Activated CD8-positive, alpha-beta memory T cell treated with anti-CD3 and anti-CD28 coated beads for 4 hours (primary cell): Measurements from ENCODE around the gene KREMEN2.

Source experiments
- DNase-seq, 2 donors: peaks; one replicate each; pipeline ENCODE4 v3.0.0-alpha.2; 2020; ENCODE audit warnings: low read depth in 2 of 2

Gene KREMEN2

DNA sequence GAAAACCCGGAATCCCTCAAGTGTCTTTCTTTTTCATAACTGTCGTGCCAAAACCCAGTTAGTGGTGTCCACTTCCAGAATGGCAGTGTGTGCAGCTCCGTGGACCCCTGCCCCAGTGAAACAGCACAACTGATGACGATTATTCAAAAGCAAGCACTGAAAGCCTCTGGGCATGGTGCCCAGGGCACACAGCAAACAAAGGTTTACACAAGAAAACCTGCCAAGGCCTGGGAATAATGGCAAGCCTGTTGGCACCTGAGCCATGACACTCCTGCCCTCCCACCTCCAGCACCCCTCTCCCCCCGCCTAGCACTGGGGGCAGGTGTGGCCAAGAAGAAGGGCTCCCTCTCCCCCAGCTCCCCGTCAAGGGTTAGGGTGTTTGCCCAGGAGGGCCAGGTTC, 13.4 kb downstream of the KREMEN2 start:
- no peak for DNase-seq

DNA sequence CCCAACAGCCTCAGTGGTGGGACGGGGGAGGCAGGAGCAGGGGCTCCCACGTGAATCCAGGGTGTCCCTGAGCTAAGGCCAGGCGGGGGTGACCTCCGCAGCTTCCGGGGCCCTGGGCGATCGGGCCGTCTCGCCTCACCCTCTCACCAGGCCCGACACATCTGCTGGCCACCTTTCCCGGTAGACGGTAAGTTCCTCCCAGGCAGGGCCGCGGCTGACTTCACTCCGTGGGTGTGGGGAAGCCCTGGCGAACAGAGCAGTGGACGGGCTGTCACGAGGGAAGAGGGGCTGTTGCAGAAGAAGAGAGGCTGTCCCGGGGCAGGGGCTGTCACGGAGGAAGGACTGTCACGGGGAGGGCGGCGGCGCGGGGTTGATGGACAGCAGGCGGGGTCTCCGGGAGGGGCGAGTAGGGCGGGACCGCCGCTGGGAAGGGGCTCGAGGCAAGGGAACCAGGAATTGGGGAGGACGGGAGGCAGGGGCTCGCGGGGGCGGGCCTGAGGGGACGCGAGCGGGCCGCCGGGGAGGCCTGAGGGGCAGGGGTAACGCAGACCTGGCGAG, 15.7 kb downstream of the KREMEN2 start:
- DNase-seq: no peak

DNA sequence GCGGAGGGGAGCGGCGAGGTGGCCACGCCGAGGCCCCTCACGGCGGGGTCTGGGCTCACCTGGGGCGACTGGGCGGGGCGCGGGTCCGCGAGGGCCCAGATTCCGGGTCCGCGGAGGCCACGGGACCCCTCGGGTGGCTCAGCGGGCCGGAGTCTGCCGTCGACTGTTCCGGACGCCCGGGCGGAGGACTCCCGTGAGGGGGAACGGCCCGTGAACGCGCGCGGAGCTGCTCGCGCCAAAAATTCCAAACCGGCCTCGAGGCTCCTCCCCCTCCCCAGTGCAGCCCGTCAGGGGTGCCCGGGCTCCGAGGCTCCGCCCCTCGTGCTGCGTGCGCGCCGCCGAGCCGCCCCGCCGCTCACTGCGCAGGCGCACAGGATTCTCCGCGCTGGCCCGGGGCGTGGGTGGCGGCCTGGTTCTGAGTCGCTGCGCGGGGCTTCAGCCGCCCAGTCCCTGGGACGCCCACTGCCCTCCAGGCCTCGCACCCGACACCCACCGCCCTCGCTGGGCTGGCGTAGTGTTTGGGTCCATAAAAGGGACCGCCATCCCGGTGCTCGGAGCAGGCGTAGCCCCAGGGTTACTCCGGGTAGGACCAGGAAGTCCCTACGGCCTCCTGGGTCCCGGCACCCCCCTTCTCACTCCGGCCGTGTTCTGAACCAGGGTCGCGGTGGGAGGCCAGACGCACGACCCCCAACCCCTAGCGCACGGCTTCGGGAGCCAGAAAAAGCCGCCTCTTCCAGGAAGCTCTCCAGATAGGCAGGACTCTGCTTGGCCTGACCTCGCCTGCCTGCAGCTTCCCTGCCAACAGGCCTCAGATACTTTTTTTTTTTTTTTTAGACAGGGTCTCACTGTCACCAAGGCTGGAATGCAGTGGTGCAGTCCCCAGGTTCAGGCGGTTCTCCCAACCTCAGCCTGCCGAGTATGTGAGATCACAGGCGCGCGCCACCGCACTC, 16.4 kb downstream of the KREMEN2 start, which contains the start of gene PKMYT1:
Gene PKMYT1, minus strand, starts transcription at position 220 of the 950 bp plus-strand sequence. CDS start 789 bp downstream, outside the sequence.
- DNase-seq: peak; percentile 79 to 86

DNA sequence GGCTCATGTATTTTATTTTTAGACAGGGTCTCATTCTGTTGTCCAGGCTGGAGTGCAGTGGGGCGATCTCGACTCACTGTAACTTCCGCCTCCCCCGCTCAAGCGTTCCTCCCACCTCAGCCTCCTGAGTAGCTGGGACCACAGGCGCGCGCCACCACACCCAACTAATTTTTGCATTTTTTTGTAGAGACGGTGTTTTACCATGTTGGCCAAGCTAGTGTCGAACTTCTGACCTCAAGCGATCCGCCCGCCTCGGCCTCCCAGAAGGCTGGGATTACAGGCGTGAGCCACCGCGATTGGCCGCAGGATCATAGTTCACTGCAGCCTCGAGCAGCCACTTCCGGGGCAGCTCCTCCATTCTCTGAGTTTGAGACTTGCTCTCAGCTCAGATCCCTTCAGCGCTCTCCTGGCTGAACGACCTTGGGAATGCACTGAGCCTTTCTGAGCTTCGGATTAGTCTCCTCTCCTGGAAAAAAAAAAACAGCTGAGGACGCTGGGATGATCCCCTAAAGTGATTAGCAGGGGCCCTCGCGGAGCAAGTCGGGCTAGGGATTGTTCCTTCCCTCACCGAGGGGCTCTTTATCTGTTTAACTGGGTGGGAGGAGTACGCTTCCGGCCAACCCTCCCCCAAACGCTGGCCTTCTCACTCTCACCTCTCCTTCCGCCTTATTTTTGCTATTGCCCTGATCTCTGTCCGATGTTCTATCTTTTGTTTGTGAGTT, 17.3 kb downstream of the KREMEN2 start:
- no peak for DNase-seq

DNA sequence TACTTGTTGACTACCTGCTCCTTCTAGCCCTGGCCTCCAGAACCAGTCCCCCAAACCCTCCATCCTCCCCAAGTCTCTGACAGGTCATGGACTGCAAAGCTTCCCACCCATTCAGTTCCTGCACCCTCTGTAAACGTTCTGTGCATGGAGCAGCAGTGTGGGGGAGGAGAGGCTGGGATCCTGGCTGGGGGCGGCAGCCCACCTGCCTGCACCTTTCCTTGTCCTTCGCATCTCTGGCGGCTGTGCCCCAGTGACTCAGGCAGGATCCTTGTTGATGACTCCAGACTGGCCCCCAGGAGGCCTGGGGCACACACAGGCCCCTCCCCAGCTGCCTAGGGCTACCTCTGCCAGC, 17.8 kb downstream of the KREMEN2 start:
- no peak for DNase-seq

DNA sequence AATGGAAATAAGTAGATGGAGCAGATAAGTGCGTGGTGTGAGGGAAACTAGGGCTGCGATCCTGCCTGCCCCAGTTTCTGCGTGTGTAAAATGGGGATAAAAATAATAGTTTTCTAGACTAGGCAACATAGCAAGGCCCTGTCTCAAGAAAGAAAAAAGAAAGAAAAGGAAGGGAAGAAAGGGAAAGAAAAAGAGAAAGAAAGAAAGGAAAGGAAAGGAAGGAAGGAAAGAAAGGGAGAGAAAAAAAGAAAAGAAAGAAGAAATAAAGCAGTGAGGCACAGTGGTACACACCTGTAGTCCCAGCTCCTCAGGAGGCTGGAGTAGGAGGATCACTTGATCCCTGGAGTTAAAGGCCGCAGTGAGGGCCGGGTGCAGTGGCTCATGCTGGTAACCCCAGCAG, 18.3 kb downstream of the KREMEN2 start:
- no peak for DNase-seq

DNA sequence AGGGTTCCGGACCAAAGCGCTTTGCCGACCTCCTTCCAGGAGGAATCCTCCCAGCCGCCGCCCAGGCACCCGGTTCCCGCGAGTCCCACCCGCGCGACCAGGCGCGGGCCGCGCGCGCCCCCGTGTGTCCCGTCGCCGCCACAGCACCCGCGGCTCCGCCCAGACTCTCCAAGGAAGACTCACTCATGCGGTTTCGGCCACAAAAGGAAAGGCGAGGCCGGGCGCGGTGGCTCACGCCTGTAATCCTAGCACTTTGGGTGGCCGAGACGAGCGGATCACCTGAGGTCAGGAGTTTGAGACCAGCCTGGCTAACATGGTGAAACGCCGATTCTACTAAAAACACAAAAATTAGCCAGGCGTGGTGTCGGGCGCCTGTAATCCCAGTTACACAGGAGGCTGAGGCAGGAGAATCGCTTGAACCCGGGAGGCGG, 19.6 kb downstream of the KREMEN2 start:
- peak in 1 of 2 donors; percentile 33 for DNase-seq

DNA sequence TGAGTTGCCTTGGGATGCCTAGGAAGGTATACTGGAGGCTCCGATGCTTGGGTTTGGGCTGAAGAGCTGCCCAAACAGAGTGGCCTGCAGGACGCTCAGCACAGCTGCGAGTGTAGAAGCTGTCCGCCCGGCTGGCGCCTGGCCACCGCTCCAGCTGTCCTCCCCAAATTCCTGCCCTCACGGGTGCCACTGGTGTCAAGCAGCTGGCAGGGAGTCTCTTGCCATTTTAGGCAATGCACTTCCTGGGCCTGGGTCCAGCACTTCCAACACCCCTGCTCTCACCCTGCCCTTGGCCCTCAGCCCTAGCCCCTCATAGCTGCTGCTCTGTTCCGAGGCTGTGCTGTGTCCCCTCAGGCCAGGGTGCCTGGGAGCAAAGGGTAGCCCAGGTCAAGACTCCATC, 21.4 kb downstream of the KREMEN2 start:
- no peak for DNase-seq

DNA sequence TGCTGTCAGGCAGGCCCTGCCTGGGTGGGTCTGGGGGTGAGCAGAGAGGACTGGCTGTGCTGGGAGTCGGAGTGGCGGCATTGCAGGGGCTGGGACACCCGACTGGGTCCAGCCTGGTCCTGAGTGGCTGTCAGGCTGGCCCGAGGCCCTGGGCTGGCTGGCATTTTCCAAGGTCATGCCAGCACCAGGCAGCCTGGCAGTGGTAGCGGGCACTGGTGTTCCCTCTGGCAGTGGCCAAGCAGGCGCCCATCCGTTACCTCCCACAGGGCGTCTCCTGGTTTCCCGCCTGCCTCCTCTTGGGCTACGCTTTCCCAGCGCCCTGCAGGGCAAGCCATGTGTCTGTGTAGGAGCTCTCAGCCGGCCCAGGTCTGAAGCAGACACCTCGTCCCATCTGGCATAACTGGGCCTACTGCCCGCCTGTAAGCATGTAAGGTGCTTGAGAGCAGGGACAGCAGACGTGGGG, 21.8 kb downstream of the KREMEN2 start:
- DNase-seq: no peak

DNA sequence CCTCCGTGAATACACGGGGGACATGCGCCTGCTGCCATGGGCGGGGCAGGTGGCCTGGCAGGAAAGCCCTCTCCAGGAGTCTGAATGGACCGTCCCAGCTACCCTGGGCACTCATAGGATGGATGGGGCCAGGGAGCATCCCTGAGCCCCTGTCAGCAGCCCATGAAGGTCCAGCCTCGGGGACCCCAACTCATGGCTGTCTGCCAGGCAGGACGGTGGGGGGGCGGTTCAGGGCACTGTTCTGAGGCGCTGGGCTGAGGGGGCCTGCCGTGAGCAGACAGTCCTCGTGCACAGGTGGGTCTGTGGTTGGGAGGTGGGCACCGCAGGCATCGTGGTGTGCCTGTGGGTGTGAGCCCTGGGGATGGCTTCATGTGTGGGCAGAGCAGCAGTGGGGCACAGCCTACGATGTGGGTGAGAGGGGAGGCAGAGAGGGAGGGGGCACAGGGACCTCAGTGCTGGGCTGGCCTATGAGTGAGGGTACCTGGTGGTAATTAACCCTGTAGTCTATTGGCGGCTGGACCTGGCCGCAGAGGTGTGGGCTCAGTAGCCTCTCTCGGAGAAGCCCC, 22.6 kb downstream of the KREMEN2 start:
- no peak for DNase-seq

DNA sequence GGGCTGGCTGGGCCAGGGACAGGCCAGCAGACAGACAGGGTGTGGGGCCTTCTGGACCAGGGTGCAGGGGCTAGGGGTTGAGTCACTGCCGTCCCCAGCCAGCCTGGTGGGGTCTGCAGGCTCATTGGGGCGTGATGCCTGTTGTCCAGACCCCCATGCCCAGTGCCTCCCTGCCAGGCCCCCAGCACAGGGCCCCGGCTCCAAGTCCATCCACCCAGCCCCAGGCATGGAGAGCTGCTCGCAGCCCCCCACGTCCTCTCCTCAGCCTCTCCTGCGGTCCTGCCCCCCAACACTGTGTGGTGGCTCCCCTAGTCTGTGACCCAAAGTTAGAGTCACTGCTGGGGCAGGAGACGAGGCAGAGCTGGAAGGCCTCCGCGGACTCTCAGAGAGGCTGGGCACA, 23.2 kb downstream of the KREMEN2 start:
- no peak for DNase-seq

DNA sequence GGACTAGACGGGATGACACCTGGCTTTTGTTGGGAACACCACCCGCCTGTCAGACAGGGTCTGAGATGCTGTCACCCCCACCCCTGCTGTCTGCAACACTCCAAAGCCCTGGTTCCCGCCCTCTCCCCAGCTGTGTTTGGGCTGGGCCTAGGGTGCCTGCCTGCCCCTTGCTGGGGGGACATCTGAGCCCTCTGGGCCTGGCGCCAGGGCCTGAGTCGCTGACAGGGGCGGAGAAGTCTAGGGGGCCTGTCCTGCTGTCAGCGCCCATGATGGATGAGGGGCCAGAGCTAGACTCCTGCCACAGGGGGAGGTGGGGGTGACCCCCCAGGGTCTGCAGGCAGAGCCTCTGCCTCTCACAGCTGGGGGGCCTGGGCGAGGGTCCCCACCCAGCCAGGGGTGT, 23.8 kb downstream of the KREMEN2 start:
- DNase-seq: no peak

DNA sequence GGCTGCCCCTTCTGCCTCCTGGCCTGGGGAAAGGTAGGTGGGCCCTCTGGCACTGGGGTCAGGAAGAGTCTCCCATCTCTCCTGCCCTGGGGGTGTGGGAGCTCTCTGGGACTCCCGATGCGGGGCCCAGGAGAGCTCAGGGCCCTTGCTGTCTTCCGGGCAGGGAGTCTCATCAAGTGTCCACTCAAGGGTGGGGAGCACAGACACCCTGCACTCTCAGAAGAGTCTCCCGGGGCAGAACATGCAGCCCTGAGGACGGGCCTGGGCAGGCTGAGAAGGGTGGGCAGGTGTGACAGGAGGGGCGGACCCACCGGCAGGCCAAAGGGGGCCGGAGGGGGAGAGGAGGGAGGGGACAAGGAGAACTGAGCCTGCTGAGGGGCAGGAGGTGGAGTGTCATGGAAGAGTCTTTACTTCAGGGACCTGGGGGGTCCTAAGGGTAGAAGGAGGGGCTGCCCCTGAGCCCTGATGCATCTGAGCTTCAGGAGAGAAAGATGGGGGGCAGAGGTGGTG, 24.6 kb downstream of the KREMEN2 start:
- no peak for DNase-seq

DNA sequence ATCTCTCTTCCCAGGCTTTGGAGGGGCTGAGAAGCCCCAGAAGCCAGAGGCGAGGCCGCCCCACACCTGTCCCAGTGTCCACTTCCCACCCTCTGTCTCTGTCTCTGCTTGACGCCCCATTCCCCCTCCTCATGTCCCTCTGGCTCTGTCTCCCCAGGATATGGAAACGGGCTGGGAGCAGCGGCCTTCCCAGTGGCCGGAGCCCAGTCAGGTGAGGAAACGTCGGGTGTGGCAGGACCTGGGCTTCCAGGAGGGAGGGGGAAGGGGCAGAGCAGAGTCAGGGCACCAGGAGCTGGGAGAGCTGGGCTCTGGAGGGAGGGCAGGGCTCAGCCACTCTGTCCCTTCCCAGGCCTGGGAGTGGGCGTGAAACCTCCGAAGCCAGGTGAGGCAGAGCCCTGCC, 26.8 kb downstream of the KREMEN2 start:
- no peak for DNase-seq

DNA sequence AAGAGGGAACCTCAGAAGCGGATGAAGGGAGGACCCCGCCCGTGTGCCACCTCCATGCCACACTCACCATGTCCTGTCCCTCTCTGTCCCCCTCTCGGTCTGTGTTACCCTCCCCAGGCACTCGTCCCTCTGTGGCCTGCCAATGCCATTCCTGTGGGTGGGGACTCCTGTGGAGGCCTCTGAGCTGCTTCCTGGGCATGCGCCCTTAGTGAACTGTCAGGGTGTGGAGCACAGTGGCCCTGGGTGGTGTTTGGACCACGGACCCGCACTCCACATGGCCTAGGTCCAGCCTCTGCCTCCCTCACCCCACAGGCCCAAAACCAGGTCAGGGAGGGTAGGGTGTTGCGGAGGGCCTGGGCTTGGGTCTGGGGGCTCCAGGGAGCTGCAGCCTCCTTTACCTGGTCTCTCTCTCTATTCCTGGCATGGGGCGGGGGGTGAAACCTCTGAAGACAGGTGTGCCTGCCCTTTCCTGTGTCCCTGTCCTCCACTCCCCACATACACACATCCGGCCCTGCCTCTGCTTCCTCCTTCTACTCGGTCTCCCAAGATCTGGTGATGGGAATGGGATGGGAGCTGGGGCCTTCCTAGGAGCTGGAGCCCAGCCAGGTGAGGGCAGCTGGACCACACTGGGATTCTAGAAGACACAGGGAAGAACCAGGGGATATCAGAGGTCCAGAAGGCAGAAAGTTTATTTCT, 27.6 kb downstream of the KREMEN2 start:
- no peak for DNase-seq

DNA sequence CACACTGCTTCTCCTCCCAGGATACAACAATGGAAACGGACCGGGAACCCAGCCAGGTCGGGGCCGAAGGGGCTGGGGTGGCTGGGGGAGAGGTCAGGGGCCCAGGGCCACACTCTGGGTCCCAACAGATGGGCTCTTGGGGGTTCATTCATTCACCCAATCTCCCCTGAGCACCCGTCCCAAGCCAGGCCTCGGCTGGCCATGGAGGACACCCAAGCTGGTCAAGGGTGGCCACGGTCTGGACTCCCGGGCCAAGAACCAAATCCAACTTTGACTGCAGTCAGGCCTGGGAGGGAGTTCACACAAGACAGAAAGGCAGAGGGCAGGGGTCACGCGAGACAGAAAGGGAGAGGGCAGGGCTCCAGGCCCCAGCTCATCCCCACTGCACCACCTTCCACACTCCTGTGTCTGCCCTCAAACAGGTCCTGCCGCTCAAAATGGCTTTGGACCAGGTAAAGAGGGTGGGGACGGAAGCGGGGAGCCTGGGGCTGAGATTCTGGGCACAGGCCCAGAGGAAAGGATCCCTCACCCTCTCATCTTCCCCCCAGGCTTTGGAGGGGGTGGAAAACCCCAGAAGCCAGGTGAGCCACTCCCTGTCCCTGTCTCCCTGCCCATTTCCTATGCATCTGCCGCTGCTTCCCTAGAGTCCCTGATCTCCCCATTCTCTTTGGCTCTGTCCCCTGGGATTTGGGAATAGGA, 28.5 kb downstream of the KREMEN2 start:
- DNase-seq: no peak

DNA sequence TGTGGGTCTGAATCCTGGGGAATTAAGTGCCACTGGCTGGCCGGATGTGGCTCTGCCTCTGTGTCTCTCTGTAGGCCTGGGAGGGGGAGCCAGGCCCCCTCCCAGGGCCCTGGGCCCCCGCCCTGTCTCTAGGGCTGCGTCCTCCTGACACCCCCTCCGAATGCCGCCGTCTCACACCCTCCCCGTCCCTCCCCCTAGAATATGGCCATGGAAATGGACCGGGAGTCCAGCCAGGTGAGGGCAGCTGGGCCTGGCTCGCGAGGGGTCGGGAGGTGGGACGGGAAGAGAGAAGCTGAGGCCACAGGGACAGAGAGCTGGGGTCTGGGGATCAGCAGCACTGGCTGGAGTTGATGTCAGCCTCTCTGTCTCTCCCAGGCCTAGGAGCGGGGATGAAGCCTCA, 32.2 kb downstream of the KREMEN2 start:
- DNase-seq: no peak

DNA sequence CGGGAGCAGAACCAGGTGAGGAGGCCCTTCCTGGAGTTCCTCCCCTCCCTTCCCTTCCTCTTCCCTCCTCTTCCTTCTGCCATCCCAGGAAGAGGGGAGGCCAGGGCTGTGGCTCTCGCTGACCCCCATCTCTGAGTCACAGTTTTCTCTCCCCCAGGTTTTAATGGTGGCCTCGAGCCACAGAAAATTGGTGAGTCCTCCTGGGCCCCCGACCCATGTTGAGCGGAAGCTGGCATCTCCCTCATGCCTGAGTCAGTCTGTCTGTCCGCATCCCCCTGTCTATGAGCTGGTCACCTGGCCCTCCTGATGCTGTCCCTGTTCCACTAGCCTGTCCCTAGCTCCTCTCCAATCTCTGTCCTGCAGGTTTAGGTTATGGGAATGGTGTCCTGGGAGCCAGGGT, 35.9 kb downstream of the KREMEN2 start:
- DNase-seq: no peak

DNA sequence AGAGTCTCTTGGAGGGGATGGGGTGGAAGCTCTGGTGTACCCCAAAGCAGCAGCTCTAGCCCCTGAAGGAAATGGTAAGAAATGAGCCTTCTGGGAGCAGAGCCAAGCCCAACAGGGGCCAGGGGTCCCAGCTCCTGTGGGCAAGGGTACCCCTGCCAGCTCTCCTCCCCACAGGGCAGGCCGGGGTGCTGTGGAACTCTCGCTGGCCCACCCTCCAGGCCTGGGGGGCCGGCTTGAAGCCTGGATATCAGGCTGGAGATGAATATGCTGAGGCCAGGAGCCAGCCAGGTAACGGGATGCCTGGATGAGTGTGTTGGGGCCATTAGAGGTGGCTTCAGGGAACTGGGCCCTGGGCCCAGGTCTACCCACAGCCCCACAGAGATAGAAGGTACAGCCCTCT, 36.5 kb downstream of the KREMEN2 start:
- no peak for DNase-seq

DNA sequence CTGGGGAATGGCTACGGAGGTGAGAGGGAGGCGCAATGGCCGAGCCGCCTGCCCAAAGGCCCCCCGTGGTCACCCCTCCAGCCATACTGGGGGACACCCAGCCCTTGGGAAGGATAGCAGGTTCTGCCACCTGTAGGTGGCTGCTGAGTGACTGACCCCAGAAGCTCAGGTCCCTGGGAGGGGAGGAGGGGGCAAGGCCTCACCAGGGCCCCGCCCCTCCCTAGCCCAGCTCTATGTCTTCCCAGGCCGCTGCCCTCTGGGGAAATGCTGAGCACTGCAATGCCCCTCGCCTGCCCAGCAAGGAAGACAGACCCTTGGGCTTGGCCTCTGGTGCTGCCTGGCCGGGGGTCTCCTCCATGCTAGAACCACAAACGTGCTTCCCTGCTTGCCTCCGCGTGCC, 37.2 kb downstream of the KREMEN2 start:
- DNase-seq: no peak
